ENCODE data around the gene GPRIN2. TPM values are rescaled to one million over a fixed set of nuclear protein-coding genes. Genes with fewer than 3 reads are reported as not detected.

GPRIN2 gene
- polyA plus RNA-seq, 1 of the 3 experiments (the other 2 are of a cell fraction) = 0.03 TPM

DNA sequence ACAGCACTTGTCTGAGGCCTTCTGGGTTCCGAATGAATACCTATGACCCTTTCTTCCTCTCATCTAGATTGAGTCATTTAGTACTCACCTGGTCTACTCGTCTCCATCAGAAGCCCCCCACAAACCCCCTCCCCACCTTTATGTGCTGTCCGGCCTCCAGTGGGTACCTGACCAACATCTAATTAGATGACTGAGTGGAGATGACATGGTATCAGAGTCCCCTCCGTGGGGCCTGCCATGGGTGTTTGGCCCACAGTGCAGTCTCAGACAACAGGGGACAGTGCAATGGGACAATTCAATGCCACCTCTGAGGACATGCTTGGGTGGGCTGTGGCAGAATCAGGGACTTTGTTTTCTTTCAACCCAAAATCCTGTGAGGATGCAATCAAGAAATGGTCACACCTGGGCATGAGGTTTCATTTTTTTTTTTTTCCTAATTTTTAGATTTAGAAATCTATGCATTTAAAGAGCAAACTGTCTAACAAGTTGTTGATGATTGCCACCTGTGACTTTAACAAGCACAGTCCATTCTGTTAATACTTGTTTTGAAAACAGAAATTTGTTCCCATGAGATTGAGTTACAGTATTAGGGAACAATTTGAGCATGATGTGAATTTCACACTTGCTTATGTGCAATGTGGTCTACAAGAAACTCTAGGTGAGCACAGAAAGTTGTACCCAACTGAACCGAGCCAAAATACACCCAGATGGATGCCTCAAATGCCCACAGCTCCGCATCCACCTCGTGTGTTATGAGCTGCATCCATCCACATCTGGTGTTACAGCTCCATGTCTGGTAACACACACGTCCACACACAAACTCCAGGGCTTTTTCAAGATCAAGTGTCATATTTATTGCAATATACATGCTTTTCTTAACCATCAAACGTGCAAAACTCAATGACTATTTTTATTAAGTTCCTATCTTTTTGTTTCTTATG is 27.5 kb downstream of the GPRIN2 start (continued):
- TF ChIP-seq EZH2phosphoT487 (IDR thresholded peaks at IDR 0.05; ENCODE audit: borderline replicate concordance, low read depth) = no peak

DNA sequence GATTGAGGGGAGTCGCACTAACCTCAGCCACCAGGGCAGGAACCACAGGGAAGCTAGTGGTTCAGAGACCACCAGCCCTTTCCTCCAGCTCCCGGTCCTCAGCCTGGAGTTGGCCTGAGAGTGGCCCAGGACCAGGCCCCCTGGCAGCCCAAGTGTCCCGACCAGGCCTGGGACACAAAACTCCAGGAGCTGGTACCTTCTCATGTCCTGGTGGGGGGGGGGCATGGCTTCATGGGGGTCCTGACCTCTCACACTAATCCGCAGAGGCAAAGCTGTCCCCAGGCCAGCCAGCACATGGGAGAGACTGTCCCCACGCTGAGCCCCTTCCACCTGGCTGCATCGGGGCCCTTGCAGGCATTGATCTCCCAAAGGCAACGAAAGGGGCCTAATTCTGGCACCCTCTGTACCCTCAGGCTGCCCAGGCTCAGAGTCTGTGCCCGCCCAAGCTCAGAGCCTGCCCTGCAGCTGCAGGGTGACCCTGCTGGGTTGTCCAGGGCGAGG is 28.2 kb downstream of the GPRIN2 start:
- H3K36me3 ChIP-seq (replicated peaks in 1 of 2; ENCODE audit: control insufficient read depth in 1 of 2, insufficient read depth in 2 of 2, low read length in 1 of 2) = no peaks in the 10 kb centered on the region
- CTCF ChIA-PET = interaction anchor here (1.9 kb wide), 1 partner anchor 11 kb away, joined by 14 read pairs; no protein-coding TSS in a partner anchor

DNA sequence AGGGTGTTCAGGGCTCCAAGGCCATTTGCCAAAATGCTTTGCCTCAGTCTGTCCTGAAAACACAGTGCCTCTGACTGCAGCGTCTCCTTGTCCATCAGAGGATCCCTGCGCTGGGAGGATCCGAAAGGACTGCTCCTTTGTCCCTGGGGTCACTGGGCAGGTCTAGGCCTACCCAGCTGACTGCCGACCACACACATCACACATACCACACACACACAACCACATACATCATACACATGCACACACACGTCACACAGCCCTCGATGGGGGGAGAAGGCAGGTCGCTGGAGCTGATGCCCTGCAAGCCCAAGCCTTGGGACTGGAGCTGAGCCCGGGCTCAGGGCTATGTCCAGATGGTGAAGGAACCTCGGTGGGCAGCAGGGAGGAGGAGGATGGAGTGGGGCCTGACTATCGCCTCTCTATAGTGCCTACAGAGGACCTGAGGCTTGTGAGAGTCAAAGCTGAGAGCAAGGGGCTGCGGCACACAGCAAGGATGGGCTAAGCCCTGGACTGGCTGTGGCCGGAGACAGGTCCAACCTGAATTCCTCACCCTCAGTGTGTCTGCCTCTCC is 29.1 kb downstream of the GPRIN2 start:
- DNase-seq = no peak
- ChIA-PET POLR2A (no interaction called here), CTCF (interaction anchor here (1.9 kb wide), 1 partner anchor 12 kb away, joined by 14 read pairs; no protein-coding TSS in a partner anchor)
- H3K9ac ChIP-seq = no peak overlapping the region
- no peak overlapping the region for H3K27ac ChIP-seq (ENCODE audit: low read depth in 2 of 2, low read length in 1 of 2)
- H3F3A ChIP-seq (replicated peaks; ENCODE audit: insufficient read depth) = peaks cover 14% of the 10 kb centered on the region
- H3K27me3 ChIP-seq (ENCODE audit: insufficient read depth) = no peaks in the 10 kb centered on the region
- H4K20me1 ChIP-seq (ENCODE audit: insufficient read depth) = no peaks in the 10 kb centered on the region
- no peaks in the 10 kb centered on the region for H3K9me2 ChIP-seq
- peaks cover 15 to 21% of the 10 kb centered on the region in 2 experiments; a peak in 3 of 4 replicates for H3K4me1 ChIP-seq (ENCODE audit: control insufficient read depth in 1 of 2, insufficient read depth in 2 of 2, low read depth in 1 of 2, low read length in 1 of 2)
- no peak overlapping the region for H3K4me2 ChIP-seq
- WGBS (ENCODE audit: low lambda C conversion rate) = 89% methylated on average over 12 of the region's 12 CpGs
- no peak overlapping the region for H3K4me3 ChIP-seq (ENCODE audit: low read depth in 2 of 2, low read length in 1 of 2)
- no peaks in the 10 kb centered on the region for H3K79me2 ChIP-seq (ENCODE audit: insufficient read depth)
- no peaks in the 10 kb centered on the region for H3K36me3 ChIP-seq (replicated peaks in 1 of 2; ENCODE audit: control insufficient read depth in 1 of 2, insufficient read depth in 2 of 2, low read length in 1 of 2)
- TF ChIP-seq FOSL2 (IDR thresholded peaks at IDR 0.05; ENCODE audit: borderline replicate concordance, low read depth) (no peak), TAF1 (IDR thresholded peaks at IDR 0.05; ENCODE audit: borderline replicate concordance, low read depth, low read length) (no peak), RAD21 (IDR thresholded peaks at IDR 0.05; ENCODE audit: low read length) (no peak), RXRA (IDR thresholded peaks at IDR 0.05; ENCODE audit: borderline replicate concordance, low read depth) (no peak), MXI1 (IDR thresholded peaks at IDR 0.05; ENCODE audit: low read depth, low read length) (no peak), FOXJ3 (CRISPR knock-in tag; IDR thresholded peaks at IDR 0.05) (no peak), NRF1 (IDR thresholded peaks at IDR 0.05; ENCODE audit: low read depth, low read length) (no peak), SIN3A (IDR thresholded peaks at IDR 0.05; ENCODE audit: borderline replicate concordance, low read depth, low read length) (no peak), ELF1 (IDR thresholded peaks at IDR 0.05) (no peak), RCOR1 (IDR thresholded peaks at IDR 0.05; ENCODE audit: low read length) (no peak), YY1 (IDR thresholded peaks at IDR 0.05; ENCODE audit: low read depth) (no peak)
- TF ChIP-seq, protein P1, sequence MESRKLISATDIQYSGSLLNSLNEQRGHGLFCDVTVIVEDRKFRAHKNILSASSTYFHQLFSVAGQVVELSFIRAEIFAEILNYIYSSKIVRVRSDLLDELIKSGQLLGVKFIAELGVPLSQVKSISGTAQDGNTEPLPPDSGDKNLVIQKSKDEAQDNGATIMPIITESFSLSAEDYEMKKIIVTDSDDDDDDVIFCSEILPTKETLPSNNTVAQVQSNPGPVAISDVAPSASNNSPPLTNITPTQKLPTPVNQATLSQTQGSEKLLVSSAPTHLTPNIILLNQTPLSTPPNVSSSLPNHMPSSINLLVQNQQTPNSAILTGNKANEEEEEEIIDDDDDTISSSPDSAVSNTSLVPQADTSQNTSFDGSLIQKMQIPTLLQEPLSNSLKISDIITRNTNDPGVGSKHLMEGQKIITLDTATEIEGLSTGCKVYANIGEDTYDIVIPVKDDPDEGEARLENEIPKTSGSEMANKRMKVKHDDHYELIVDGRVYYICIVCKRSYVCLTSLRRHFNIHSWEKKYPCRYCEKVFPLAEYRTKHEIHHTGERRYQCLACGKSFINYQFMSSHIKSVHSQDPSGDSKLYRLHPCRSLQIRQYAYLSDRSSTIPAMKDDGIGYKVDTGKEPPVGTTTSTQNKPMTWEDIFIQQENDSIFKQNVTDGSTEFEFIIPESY (IDR thresholded peaks at IDR 0.05; ENCODE audit: borderline replicate concordance, low read depth) = no peak
- TF ChIP-seq, protein P2, sequence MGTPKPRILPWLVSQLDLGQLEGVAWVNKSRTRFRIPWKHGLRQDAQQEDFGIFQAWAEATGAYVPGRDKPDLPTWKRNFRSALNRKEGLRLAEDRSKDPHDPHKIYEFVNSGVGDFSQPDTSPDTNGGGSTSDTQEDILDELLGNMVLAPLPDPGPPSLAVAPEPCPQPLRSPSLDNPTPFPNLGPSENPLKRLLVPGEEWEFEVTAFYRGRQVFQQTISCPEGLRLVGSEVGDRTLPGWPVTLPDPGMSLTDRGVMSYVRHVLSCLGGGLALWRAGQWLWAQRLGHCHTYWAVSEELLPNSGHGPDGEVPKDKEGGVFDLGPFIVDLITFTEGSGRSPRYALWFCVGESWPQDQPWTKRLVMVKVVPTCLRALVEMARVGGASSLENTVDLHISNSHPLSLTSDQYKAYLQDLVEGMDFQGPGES (IDR thresholded peaks at IDR 0.05; ENCODE audit: low read depth, low read length) = no peak
- no peak overlapping the region for H2AFZ ChIP-seq (ENCODE audit: low read depth)
- no peaks in the 10 kb centered on the region for H3K9me3 ChIP-seq

More for the DNA sequence above, 28.2 kb downstream of the GPRIN2 start:
- Histone ChIP-seq H3K4me2 (no peak overlapping the region), H3K9ac (no peak overlapping the region), H3K27me3 (ENCODE audit: insufficient read depth) (no peaks in the 10 kb centered on the region), H3F3A (replicated peaks; ENCODE audit: insufficient read depth) (peaks cover 14% of the 10 kb centered on the region), H2AFZ (ENCODE audit: low read depth) (no peak overlapping the region), H3K4me1 (ENCODE audit: control insufficient read depth in 1 of 2, insufficient read depth in 2 of 2, low read depth in 1 of 2, low read length in 1 of 2) (peaks cover 13 to 20% of the 10 kb centered on the region in 2 experiments; a peak in 3 of 4 replicates), H3K27ac (ENCODE audit: low read depth in 2 of 2, low read length in 1 of 2) (no peak overlapping the region), H3K79me2 (ENCODE audit: insufficient read depth) (no peaks in the 10 kb centered on the region), H3K9me2 (no peaks in the 10 kb centered on the region), H3K9me3 (no peaks in the 10 kb centered on the region), H4K20me1 (ENCODE audit: insufficient read depth) (no peaks in the 10 kb centered on the region), H3K4me3 (ENCODE audit: low read depth in 2 of 2, low read length in 1 of 2) (no peak overlapping the region)
- POLR2A ChIA-PET = no interaction called here
- peak; percentile 30 for DNase-seq
- 83% methylated on average over 9 of the region's 9 CpGs for whole genome bisulfite sequencing (ENCODE audit: low lambda C conversion rate)
- TF ChIP-seq RFX5 (IDR thresholded peaks at IDR 0.05; ENCODE audit: low read length) = no peak

All from SK-N-SH (cell line).